COLO829 (cell line): ENCODE measurements around the gene ZBTB8OS.
A peak's percentile ranks its signal among the peaks of the same experiment; 100 is the strongest.
"Not testable (repeated sequence)": the region's sequence is repeated elsewhere in the genome, so short reads cannot be mapped to it uniquely, and the experiment has no call there.

Source experiments
- DNase-seq: peaks from one replicate; pipeline ENCODE4 v3.0.0; 2012; ENCODE audit warnings: low spot score

Gene ZBTB8OS

DNA sequence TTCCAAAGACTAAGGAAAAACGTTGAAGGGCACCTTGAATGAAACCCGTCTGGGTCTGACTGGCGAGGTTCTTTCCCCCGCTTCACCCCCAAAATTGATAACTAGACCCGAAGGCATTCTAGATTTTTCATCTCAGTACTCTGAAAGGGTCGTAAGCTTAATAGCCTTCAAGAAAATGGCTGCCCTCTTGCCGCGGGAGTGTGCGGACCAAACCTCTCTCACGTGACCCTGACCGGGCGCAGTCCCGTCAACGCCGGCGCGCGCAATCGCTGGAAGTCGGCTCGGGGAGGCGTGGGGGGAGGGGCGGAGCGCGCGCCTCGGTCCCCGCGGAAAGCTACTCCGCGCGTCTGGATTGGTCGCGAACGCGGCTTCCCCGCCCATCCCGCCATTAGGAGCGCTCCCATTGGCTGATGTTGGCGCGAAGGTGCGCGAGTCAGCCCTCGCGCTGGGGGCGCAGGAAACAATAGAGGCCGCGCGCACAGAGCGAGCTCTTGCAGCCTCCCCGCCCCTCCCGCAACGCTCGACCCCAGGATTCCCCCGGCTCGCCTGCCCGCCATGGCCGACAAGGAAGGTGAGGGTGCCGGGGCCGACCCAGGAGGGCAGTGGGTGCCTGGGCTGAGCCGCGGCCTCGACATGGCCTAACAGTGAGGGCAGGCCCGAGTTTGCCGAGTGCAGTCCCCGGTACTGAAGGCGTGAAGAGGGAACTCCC lies 556 bp upstream of the ZBTB8OS start, which contains the start of gene RBBP4:
Gene RBBP4, plus strand, starts transcription at position 457 of the 709 bp plus-strand sequence. Its CDS starts 99 bp downstream, at position 556.
- DNase-seq: peak; percentile 93

DNA sequence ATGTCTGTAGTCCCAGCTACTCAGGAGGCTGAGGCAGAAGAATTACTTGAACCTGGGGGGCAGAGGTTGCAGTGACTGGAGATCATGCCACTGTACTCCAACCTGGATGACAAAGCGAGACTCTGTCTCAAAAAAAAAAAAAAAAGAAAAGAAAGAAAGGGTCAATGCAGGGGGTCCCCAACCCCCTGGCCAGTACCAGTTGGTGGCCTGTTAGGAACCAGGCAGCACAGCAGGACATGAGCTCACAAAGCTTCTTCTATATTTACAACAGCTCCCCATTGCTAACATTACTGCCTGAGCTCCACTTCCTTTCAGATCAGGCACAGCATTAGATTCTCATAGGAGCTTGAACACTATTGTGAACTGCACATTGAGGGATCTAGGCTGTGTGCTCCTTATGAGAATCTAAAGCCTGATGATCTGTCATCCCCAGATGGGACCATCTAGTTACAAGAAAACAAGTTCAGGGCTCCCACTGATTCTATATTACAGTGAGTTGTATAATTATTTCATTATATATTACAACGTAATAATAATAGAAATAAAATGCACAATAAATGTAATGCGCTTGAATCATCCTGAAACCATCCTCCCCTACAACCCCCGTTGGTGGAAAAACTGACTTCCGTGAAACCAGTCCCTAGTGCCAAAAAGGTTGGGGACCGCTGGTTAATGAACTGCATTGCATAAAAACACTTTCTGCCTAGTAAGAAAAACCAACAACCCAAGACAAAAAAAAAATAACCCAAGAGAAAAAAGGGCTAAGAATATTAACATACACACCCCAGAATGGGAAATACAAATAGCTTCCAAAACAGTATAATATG lies 2.8 kb downstream of the ZBTB8OS start:
- no peak for DNase-seq

DNA sequence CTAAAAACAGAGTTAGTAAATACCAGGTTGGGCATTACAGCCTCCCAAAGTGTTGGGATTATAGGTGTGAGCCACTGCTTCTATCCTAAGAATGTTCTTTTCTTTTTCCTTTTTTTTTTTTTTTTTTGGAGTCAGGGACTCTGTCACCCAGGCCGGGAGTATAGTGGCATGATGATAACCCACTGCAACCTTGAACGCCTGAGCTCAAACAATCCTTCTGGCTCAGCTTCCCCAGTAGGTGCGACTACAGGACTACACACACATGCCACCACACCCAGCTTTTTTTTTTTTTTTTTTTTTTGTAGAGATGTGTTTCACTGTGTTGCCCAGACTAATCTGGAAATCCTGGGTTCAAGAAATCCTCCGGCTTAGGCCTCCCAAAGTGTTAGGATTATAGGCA lies 5.9 kb downstream of the ZBTB8OS start:
- DNase-seq: no peak

- not testable (repeated sequence) for DNase-seq
Observed at GRCh38 chr1:32642292-32642827, 8.0 kb downstream of the ZBTB8OS start.

GRCh38 chr1:32639489-32640075 lies 10.8 kb downstream of the ZBTB8OS start:
- DNase-seq: no peak

GRCh38 chr1:32636914-32637645 lies 13.3 kb downstream of the ZBTB8OS start:
- DNase-seq: no peak

DNA sequence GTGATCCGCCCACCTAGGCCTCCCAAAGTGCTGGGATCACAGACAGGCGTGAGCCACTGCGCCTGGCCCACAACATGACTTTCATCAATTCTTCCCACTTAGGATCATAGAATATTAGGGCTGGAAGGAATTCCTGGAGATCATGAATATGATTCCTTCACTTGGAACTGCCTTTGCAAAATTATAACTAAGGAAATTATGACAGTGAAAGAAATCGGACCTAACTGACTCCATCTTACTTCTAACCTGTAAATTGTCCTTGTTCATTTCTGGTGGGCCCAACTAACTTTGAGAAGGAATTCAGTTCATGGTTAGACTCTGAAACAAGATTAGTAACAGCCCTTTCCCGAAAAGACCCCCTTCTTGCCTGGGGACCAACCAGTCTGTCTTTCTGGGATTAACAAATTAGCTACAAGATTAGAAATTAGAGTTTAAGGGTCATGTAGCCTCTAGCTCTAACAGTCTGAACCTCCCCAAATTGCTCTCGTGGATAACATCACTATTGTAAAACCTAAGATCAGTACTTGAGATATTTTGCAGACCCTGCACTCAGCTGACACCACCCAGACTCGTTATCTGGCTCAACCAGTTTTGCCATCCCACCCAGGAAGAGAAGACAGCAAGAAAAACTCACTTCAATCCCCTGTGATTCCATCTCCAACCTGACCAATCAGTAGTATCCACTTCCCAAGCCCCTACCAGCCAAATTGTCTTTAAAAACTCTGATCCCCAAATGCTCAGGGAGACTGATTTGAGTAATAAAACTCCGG lies 14.7 kb downstream of the ZBTB8OS start:
- no peak for DNase-seq

DNA sequence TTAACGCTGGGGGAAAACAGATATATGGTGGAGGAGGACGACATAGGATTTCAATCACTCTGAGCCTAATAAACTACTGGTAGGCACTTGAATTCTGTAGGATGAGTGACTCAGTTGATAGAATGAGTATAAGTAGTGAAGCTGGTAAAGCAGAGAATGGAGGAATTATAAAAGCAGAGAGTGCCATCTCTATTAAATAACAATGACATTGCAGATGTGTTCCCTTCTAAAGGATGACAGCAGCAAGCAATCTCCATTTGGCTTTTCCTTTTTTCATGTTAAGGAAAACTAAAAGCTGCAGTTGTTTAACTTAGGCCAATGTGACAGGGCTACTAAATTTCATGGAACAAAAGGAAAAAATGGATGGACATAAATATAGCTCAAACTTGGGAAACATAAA lies 17.5 kb downstream of the ZBTB8OS start:
- DNase-seq: no peak

DNA sequence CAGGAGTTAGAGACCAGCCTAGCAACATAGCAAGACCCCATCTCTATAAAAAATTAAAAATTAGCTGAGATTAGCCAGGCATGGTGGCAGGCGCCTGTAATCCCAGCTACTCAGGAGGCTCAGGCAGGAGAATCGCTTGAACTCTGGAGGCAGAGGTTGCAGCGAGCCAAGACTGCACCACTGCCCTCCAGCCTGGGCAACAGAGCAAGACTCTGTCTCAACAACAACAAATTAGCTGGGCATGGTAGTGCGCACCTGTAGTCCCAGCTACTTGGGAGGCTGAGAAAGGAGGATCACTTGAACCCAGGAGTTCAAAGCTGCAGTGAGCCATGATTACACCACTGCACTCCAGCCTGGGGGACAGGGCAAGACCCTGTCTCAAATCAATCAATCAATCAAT lies 20.2 kb downstream of the ZBTB8OS start:
- DNase-seq: not testable (repeated sequence)

DNA sequence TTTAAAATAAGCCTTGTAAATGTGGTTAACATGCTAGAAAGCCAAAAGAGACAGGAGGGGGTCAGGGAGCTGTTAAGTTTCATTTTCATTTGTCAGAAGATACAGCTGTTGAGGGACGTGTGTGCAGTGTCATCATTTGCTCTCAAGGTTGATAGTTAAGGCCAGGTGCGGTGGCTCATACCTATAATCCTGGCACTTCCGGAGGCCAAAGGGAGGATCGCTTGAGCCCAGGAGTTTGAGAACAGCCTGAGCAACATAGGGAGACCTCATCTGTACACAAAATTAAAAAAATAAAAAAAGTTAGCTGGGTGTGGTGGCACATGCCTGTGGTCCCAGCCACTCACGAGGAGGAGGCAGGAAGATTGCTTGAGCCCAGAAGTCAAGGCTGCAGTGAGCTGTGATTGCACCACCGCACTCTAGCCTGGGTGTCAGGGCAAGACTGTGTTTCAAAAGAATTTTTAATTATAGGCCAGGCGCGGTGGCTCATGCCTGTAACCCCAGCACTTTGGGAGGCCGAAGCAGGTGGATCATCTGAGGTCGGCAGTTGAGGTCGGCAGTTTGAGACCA lies 22.7 kb downstream of the ZBTB8OS start:
- DNase-seq: no peak

- no peak for DNase-seq
Observed at GRCh38 chr1:32626176-32626575, 24.2 kb downstream of the ZBTB8OS start.

DNA sequence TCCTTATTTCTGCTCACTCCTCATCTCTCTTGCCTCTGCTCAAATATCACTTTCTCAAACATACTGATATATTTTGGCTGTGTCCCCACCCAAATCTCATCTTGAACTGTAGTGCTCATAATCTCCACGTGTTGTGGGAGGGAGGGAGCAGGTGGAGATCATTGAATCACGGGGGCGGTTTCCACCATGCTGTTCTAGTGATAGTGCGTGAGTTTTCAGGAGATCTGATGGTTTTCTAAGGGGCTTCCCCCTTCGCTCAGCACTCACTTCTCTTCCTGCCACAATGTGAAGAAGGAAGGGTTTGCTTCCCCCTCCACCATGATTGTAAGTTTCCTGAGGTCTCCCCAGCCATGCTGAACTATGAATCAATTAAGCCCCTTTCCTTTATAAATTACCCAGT lies 26.6 kb downstream of the ZBTB8OS start:
- no peak for DNase-seq

GRCh38 chr1:32622806-32623681 lies 27.3 kb downstream of the ZBTB8OS start:
- DNase-seq: no peak

DNA sequence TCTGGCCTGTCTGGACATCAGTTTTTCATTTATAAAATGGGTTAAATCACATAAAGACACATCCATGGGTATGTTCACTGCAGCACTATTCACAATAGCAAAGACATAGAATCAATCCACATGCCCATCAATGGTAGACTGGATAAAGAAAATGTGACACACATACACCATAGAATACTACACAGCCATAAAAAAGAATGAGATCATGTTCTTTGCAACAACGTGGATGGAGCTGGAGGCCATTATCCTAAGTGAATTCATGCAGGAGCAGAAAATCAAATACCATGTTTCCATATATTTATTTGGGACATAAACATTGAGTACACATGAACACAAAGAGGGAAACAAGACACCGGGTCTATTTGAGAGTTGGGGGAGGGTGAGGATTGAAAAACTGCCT lies 28.1 kb downstream of the ZBTB8OS start:
- no peak for DNase-seq

GRCh38 chr1:32619701-32620485 lies 30.5 kb downstream of the ZBTB8OS start:
- DNase-seq: peak; percentile 10

GRCh38 chr1:32618673-32619221 lies 31.6 kb downstream of the ZBTB8OS start:
- DNase-seq: no peak

- DNase-seq: no peak
Observed at GRCh38 chr1:32613472-32613871, 36.9 kb downstream of the ZBTB8OS start.

- DNase-seq: peak; percentile 53
Observed at GRCh38 chr1:32612189-32612881, 38.0 kb downstream of the ZBTB8OS start.
